Stomach (tissue), 4 donors: ENCODE data around the gene SYT12.

Experiments used
- EP300 ChIP-seq: sonication (generic); formaldehyde crosslinking; IDR thresholded peaks from one replicate; pipeline ENCODE4 v1.6.1; 2017; ENCODE audit warnings: antibody characterized with exemption
- POLR2A ChIP-seq, 4 donors: fragments of 450-650 bp; IDR thresholded peaks; one replicate each; pipeline ENCODE4 v1.6.1; 2016; ENCODE audit warnings: antibody characterized with exemption in 4 of 4, control low read depth in 2 of 4, mild to moderate bottlenecking in 1 of 4, moderate library complexity in 1 of 4
- POLR2AphosphoS5 ChIP-seq, 3 donors: sonication (generic); formaldehyde crosslinking; IDR thresholded peaks; one replicate each; pipeline ENCODE4 v1.6.1; 2016; ENCODE audit warnings: antibody characterized with exemption in 3 of 3
- TF ChIP-seq, protein P1 (sequence below), 7 experiments: fragments of 450-650 bp in 4 of 7; fragments of 200-600 bp in 3 of 7; sonication (generic) in 3 of 7; IDR thresholded peaks; one replicate each; pipeline ENCODE4 v1.5.1; 2016 to 2019; ENCODE audit warnings: antibody characterized with exemption in 7 of 7, control low read depth in 2 of 7, mild to moderate bottlenecking in 1 of 7

DNA sequence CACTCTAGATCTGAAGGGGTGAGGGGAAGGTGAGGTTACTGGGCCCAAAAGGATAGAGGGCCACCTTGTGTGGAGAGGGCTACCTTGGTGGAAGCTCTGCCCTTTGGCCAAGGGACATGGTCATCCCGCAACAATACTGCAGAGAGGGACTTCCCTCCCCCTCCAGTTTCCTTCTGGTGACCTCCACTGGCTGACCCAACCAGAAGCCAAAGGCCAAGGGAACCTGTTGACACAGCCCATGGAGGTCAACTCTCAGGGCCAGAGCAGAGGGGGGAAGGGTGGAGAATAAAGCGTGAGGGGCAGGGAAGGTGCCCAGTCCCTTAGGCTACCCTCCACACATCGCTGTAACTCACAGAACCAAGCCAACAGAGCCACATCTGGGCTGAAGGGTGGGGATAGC lies 18.7 kb downstream of the SYT12 start:
- TF ChIP-seq EP300, result no peak
- no peak for TF ChIP-seq POLR2AphosphoS5 (IDR thresholded peaks at IDR 0.05)
- TF ChIP-seq, protein P1, sequence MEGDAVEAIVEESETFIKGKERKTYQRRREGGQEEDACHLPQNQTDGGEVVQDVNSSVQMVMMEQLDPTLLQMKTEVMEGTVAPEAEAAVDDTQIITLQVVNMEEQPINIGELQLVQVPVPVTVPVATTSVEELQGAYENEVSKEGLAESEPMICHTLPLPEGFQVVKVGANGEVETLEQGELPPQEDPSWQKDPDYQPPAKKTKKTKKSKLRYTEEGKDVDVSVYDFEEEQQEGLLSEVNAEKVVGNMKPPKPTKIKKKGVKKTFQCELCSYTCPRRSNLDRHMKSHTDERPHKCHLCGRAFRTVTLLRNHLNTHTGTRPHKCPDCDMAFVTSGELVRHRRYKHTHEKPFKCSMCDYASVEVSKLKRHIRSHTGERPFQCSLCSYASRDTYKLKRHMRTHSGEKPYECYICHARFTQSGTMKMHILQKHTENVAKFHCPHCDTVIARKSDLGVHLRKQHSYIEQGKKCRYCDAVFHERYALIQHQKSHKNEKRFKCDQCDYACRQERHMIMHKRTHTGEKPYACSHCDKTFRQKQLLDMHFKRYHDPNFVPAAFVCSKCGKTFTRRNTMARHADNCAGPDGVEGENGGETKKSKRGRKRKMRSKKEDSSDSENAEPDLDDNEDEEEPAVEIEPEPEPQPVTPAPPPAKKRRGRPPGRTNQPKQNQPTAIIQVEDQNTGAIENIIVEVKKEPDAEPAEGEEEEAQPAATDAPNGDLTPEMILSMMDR (IDR thresholded peaks at IDR 0.05), result no peak
- no peak for TF ChIP-seq POLR2A (IDR thresholded peaks at IDR 0.05)
